Stimulated activated CD4-positive, alpha-beta T cell treated with anti-CD3 and anti-CD28 coated beads, Interleukin-15, amount 100 ng/mL, for 24 hours (primary cell): Measurements from ENCODE around the gene KDM8.

ENCODE experiments used
- DNase-seq: peaks from one replicate; pipeline ENCODE4 v3.0.0-alpha.2; 2020

Gene KDM8

GRCh38 chr16:27232061-27232900 is 29.0 kb downstream of the KDM8 start:
- peak; percentile 76 for DNase-seq

- no peak for DNase-seq
These were observed 29.7 kb downstream of the KDM8 start for GRCh38 chr16:27232901-27233625.

- no peak for DNase-seq
These were observed 30.4 kb downstream of the KDM8 start for GRCh38 chr16:27233731-27234130.

GRCh38 chr16:27234171-27234570 is 30.8 kb downstream of the KDM8 start:
- DNase-seq = no peak

GRCh38 chr16:27234603-27235002 is 31.3 kb downstream of the KDM8 start:
- no peak for DNase-seq

DNA sequence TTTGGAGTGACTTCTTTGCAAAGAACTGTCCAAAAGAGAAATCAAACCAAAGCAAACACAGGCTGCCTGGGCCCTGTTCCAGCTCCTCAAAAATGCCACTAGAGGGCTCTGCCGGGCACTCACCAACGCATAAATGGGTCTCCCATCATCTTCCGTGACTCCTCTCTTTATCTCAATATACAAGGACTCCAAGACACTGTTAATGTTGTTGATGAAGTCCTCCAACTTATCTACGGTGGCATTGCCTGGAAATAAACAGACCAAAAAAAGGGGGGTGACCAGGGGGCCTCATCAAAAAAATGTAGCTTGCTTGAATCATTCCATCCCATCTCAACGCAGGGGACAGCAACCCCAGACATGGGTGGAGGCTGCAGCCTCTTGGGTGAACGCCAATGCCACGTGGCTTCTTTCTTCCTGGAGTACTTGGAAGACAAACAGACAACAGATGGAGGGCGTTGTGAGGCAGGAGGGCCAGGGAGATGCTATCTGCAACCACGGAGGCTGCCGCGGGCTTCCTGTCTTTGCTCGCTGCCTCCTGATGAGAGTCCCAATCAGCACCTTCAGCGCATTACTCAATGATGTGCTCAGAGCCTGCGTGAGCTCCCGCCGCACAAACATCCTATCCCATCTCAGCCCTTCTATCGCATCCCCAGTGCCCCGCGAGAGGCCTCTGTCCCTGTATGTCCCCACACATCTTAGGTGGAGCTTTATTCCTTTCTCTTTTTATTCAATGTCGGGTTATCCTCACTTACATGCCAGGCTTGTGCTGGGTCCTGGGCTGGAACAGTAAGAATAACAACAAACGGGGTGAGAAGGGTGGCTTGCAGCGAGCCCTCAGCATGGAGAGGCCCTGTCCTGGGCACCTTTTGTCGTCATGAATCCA is 32.0 kb downstream of the KDM8 start:
- peak; percentile 86 for DNase-seq

- DNase-seq = no peak
These were observed 32.6 kb downstream of the KDM8 start for GRCh38 chr16:27235938-27236245.

GRCh38 chr16:27236635-27237218 is 33.4 kb downstream of the KDM8 start:
- DNase-seq = no peak

- peak; percentile 87 for DNase-seq
These were observed 34.1 kb downstream of the KDM8 start for GRCh38 chr16:27237219-27238015.

GRCh38 chr16:27238016-27238587 is 34.8 kb downstream of the KDM8 start:
- DNase-seq = peak; percentile 68

- no peak for DNase-seq
These were observed 35.3 kb downstream of the KDM8 start for GRCh38 chr16:27238591-27238990.

DNA sequence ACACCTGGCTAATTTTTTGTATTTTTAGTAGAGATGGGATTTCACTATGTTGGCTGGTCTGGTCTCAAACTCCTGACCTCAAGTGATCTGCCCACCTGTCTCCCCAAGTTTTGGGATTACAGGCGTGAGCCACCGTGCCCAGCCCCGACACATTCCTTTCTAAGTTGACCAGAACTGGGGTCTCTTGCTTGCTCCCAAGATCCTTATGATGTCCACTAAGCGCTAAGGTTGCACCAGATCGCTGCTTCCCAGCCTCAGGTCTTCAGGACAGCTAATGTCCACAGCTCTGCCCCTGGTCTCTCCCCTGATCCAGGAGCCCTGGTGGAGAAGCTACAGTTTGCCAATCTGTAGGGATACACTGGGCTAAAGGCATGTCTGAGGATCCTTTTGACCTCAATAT is 35.7 kb downstream of the KDM8 start:
- no peak for DNase-seq

- DNase-seq = no peak
These were observed 36.8 kb downstream of the KDM8 start for GRCh38 chr16:27239906-27240655.

DNA sequence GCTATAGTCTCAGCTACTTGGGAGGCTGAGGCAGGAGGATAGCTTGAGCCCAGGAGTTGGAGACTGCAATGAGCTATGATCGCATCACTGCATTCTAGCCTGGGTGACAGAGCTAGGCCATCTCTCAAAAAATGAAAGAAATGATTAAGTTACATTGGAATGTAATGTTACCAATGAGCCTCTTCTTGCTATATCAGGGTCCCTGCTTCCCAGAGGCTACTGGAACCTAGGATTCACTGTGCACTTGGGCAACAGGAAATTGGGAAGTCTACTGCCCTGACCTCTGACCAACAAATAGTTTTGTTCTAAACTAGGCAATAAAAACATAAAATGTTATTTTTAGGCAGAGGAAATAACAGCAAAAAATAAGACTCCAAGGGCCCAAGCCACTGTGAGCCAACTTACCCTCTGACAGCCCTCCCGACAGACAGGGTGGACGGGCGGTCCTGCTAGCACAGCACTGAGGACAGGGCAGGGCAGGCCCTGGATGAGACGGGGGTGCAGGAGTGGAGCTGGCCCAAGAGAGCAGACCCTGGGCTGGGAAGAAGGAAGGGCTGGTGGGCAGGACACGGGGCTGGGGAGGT is 37.7 kb downstream of the KDM8 start:
- no peak for DNase-seq

DNA sequence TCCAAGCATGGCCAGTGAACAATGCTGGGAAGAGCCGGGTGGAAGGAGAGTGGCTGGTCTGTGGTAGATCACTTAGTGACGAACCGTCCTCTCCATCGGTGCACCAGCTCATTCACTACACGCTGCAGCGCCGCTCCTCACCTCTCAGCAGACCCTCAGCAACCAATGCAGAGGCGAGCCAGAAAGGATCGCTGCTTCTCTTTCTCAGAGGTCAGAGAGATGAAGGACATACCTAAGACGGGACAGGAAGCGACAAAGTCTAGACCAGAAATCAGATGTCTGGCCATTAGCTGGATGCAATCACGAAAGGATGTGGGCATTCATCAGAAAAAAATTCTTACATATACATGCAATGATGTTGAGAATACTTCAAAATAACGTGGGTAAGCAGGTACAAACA is 38.3 kb downstream of the KDM8 start:
- no peak for DNase-seq

GRCh38 chr16:27242398-27242797 is 39.1 kb downstream of the KDM8 start:
- no peak for DNase-seq

- DNase-seq = peak; percentile 39
These were observed 39.7 kb downstream of the KDM8 start for GRCh38 chr16:27242868-27243590.

DNA sequence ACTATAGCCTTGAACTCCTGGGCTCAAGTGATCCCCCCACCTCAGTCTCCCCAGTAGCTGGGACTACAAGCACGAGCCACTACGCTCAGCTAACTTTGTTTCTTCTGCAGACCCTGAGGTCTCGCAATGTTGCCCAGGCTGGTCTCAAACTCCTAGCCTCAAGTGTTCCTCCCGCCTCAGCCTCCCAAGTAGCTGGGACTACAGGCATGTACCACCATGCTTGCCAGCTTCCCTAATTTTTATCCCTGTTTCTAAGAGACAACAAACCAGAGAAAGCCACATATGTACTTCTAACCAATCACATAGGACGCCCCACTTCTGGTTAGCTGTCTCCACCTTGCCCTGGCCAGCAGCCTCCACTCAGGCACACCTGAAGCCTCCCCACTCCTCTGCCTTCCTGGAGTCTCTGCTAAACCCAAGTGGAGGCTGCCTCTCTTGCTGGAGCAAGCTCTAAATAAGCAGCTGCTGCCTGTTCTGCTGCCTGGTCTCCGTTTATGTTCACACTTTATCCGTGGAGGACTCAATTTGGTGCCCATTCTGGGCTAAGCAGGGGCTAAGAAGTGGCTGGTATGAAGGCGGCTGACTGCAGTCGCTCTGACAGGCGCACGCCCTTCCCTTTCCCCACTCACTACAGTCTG is 40.5 kb downstream of the KDM8 start:
- peak; percentile 2 for DNase-seq

- DNase-seq = no peak
These were observed 41.0 kb downstream of the KDM8 start for GRCh38 chr16:27244363-27244755.
